ENCODE measurements around the gene APLP2.

APLP2 gene

GRCh38 chr11:130055617-130056016 is 14.1 kb upstream of the APLP2 start:
- DNase-seq (ENCODE audit: low spot score), result no peak

GRCh38 chr11:130061017-130061416 is 8.7 kb upstream of the APLP2 start:
- DNase-seq (ENCODE audit: low spot score), result no peak

- DNase-seq (ENCODE audit: low spot score), result no peak
These were observed 7.7 kb upstream of the APLP2 start for GRCh38 chr11:130062026-130062425.

GRCh38 chr11:130063451-130063850 is 6.2 kb upstream of the APLP2 start:
- DNase-seq (ENCODE audit: low spot score), result no peak

- DNase-seq (ENCODE audit: low spot score), result no peak
These were observed 5.1 kb upstream of the APLP2 start for GRCh38 chr11:130064596-130064995.

- no peak for DNase-seq (ENCODE audit: low spot score)
These were observed 3.4 kb upstream of the APLP2 start for GRCh38 chr11:130066338-130066737.

- DNase-seq (ENCODE audit: low spot score), result no peak
These were observed 1.1 kb upstream of the APLP2 start for GRCh38 chr11:130068546-130068985.

GRCh38 chr11:130068986-130069658 is 572 bp upstream of the APLP2 start:
- peak; percentile 54 for DNase-seq (ENCODE audit: low spot score)

GRCh38 chr11:130070109-130070845 is 583 bp downstream of the APLP2 start:
- DNase-seq (ENCODE audit: low spot score), result no peak

- no peak for DNase-seq (ENCODE audit: low spot score)
These were observed 1.1 kb downstream of the APLP2 start for GRCh38 chr11:130070846-130071200.

- no peak for DNase-seq (ENCODE audit: low spot score)
These were observed 1.6 kb downstream of the APLP2 start for GRCh38 chr11:130071211-130071712.

GRCh38 chr11:130074736-130075135 is 5.0 kb downstream of the APLP2 start:
- DNase-seq (ENCODE audit: low spot score), result no peak

GRCh38 chr11:130076778-130077481 is 7.2 kb downstream of the APLP2 start:
- DNase-seq (ENCODE audit: low spot score), result no peak

- no peak for DNase-seq (ENCODE audit: low spot score)
These were observed 8.0 kb downstream of the APLP2 start for GRCh38 chr11:130077671-130078070.

- no peak for DNase-seq (ENCODE audit: low spot score)
These were observed 8.4 kb downstream of the APLP2 start for GRCh38 chr11:130078080-130078479.

- DNase-seq (ENCODE audit: low spot score), result no peak
These were observed 16.1 kb downstream of the APLP2 start for GRCh38 chr11:130085671-130086290.

GRCh38 chr11:130086669-130087068 is 17.0 kb downstream of the APLP2 start:
- no peak for DNase-seq (ENCODE audit: low spot score)

GRCh38 chr11:130087294-130087926 is 17.7 kb downstream of the APLP2 start:
- DNase-seq (ENCODE audit: low spot score), result no peak

- no peak for DNase-seq (ENCODE audit: low spot score)
These were observed 18.5 kb downstream of the APLP2 start for GRCh38 chr11:130088217-130088616.

- DNase-seq (ENCODE audit: low spot score), result no peak
These were observed 19.4 kb downstream of the APLP2 start for GRCh38 chr11:130088919-130089673.

GRCh38 chr11:130089674-130090073 is 20.0 kb downstream of the APLP2 start:
- no peak for DNase-seq (ENCODE audit: low spot score)
